AG04450 (cell line): ENCODE data around the gene RAB3B. TPM values are rescaled to one million over a fixed set of nuclear protein-coding genes. Genes with fewer than 3 reads are reported as not detected.

Experiments
- CTCF ChIA-PET: fragments of 300-600, 350-600 bp; formaldehyde crosslinking; extraction: SDS; loops from one replicate; lab custom pipeline; 2022; ENCODE audit warnings: antibody characterized with exemption, inconsistent platforms; lab: Charles Lee
- POLR2A ChIA-PET: fragments of 350-600 bp; formaldehyde crosslinking; extraction: SDS; loops from one replicate; lab custom pipeline; 2021; ENCODE audit warnings: antibody characterized with exemption, inconsistent platforms; lab: Yijun Ruan, JAX
- DNase-seq: peaks from one replicate; pipeline ENCODE4 v3.0.0-alpha.2; 2011; ENCODE audit warnings: low read depth, low spot score
- H3K27ac ChIP-seq: one replicate; pipeline ENCODE4 v1.5.1; 2012; ENCODE audit warnings: low read depth, low read length, control low read depth
- H3K27me3 ChIP-seq: one replicate; pipeline ENCODE4 v1.6.0; 2012; ENCODE audit warnings: low read length; ENCODE audit not compliant: control insufficient read depth, insufficient read depth
- H3K4me3 ChIP-seq: 2 replicates; pipeline ENCODE4 v1.5.1; 2011; ENCODE audit warnings: mild to moderate bottlenecking, low read depth, low read length, control low read depth
- H3K9me3 ChIP-seq: 2 replicates; pipeline ENCODE4 v1.5.1; 2012; ENCODE audit warnings: low read length; ENCODE audit not compliant: control insufficient read depth, insufficient read depth
- polyA plus RNA-seq: library from polyadenylated mRNA; depleted of rRNA; stranded (reverse); fragments of >200 nt; gene quantifications from 2 replicates; pipeline ENCODE4 v1.2.3, GENCODE V29; 2011
- TF ChIP-seq, protein P1 (sequence below): IDR thresholded peaks from 2 replicates; pipeline ENCODE4 v1.5.1; 2011; ENCODE audit warnings: low read depth, low read length, control low read depth, inconsistent platforms

Gene RAB3B
- polyA plus RNA-seq, 1 experiment: 28.6 TPM

DNA sequence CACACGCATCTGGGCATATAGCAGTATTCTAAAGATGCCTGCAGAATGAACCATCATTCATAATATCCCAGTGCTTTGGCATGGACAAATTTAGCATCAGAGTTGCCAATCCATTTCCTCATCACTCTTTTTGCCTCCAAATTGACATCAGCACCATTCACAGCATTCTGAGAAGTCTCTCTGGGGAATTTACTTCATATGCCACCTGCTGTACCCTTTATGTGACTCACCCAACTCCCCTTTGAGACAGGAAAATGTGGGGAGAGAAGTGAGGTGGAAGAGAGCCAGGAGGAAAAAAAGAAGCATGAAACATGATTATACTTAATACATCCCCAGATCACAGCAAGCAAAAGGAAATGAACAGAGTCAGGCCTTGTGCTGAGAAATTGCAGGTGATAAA is 37.4 kb downstream of the RAB3B start:
- POLR2A ChIA-PET: no interaction called here
- CTCF ChIA-PET: no interaction called here
- TF ChIP-seq, protein P1, sequence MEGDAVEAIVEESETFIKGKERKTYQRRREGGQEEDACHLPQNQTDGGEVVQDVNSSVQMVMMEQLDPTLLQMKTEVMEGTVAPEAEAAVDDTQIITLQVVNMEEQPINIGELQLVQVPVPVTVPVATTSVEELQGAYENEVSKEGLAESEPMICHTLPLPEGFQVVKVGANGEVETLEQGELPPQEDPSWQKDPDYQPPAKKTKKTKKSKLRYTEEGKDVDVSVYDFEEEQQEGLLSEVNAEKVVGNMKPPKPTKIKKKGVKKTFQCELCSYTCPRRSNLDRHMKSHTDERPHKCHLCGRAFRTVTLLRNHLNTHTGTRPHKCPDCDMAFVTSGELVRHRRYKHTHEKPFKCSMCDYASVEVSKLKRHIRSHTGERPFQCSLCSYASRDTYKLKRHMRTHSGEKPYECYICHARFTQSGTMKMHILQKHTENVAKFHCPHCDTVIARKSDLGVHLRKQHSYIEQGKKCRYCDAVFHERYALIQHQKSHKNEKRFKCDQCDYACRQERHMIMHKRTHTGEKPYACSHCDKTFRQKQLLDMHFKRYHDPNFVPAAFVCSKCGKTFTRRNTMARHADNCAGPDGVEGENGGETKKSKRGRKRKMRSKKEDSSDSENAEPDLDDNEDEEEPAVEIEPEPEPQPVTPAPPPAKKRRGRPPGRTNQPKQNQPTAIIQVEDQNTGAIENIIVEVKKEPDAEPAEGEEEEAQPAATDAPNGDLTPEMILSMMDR: no peak
- peaks cover 9% of the 10 kb centered on the region for H3K9me3 ChIP-seq
- H3K27me3 ChIP-seq: no peaks in the 10 kb centered on the region
- no peak overlapping the region for H3K4me3 ChIP-seq
- no peak overlapping the region for H3K27ac ChIP-seq
- DNase-seq: no peak

DNA sequence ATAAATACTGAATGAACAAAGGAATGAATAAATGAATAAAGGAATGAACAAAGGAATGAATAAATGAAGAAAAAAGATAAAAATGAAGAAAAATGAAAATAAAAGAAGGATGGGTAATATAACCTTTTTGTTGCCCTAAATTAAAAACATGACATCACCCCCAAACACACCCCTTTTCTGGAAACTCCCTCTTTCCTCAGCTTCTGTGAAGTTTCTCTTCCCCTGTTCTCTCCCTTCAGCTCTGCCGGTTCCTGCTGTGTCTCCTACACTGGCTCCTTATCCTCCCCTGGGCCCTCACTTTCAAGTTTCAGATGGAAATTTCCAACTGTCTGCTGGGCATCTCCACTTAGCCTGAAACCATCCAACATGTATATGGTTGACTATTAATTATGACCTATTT is 37.9 kb downstream of the RAB3B start:
- no peak overlapping the region for H3K27ac ChIP-seq
- POLR2A ChIA-PET: no interaction called here
- CTCF ChIA-PET: no interaction called here
- peaks cover 9% of the 10 kb centered on the region for H3K9me3 ChIP-seq
- no peak for DNase-seq
- TF ChIP-seq, protein P1: no peak
- no peak overlapping the region for H3K4me3 ChIP-seq
- no peaks in the 10 kb centered on the region for H3K27me3 ChIP-seq

DNA sequence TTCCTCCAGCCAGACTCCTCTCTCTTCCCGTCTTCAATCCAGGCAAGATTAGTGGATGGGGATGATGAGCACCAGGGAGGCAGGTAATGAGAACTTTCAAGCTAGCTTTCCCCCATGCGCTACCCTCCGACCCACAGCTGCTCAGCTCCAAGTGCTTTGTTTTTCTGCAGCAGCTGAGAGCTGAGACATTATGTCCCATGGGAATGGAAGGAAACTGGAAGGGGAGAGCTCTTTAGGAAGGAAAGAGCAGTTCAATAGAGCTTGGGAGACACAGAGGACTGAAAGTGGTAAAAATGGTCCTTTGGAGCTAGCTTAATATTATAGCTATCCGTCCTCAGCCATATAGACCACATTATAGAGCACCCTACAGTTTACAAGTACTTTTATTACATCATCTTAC is 39.8 kb downstream of the RAB3B start:
- POLR2A ChIA-PET: no interaction called here
- CTCF ChIA-PET: no interaction called here
- TF ChIP-seq, protein P1: no peak
- no peaks in the 10 kb centered on the region for H3K27me3 ChIP-seq
- no peak for DNase-seq
- peaks cover 9% of the 10 kb centered on the region for H3K9me3 ChIP-seq
- no peak overlapping the region for H3K27ac ChIP-seq
- no peak overlapping the region for H3K4me3 ChIP-seq

DNA sequence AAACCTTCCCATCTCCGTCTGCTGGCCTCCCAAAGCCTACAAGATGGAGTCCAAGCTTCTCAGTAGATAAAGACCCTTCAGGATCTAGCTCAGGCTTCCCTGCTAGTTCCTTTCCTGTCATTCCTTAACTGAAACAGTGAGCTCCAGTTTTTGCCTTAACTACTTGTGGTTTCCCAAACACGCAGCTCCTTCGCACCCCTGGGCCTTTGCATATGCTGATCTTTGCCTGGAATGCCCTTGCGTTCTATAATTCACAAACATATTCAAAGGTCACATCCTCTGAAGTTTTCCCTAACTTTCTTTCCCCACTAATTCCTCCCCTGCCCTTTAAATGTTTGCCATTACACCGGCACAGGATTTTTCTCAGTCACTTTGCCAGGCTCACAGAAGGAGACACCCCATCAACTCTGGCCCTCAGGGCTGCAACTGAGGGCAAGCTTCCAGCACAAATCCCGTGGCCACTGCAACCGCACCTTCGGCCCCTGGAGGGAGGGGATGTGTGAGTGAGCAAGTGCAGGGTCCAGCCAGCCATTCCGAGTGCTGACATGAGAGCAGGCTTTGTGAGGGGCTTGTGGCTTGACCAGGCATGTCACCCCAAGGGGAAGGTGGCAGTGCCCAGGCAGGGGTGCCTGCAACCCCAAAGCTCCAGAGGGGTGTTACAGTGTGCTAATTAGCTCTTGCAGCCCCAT is 41.3 kb downstream of the RAB3B start:
- H3K27me3 ChIP-seq: no peaks in the 10 kb centered on the region
- H3K9me3 ChIP-seq: peaks cover 9% of the 10 kb centered on the region
- no peak for DNase-seq
- H3K27ac ChIP-seq: no peak overlapping the region
- TF ChIP-seq, protein P1: no peak
- ChIA-PET CTCF (no interaction called here), POLR2A (no interaction called here)
- no peak overlapping the region for H3K4me3 ChIP-seq

DNA sequence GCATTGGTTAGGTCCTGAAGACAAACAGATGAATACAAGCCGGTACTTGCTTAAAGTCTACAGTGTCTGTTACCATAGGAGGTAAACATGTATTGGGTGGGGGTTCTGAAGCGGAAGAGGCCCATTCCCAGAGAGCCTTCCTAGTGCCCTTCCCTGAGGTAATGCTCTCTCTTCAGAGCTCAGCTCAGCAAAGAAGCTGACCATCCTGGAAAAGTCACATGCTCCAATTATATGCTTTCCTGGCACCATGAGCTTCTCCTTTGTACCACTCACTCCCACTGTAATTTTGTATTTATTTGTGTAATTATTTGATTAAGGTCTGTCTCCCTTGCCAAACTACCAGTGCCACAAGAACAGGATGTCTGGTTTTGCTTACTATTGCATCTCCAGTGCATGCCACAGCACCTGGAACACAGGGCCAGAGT is 42.0 kb downstream of the RAB3B start:
- no peak for DNase-seq
- POLR2A ChIA-PET: no interaction called here
- H3K27me3 ChIP-seq: no peaks in the 10 kb centered on the region
- TF ChIP-seq, protein P1: no peak
- H3K4me3 ChIP-seq: no peak overlapping the region
- no peak overlapping the region for H3K27ac ChIP-seq
- CTCF ChIA-PET: interaction anchor here (0.6 kb wide), 1 partner anchor 86 kb away, joined by 5 read pairs; no protein-coding TSS in a partner anchor
- H3K9me3 ChIP-seq: peaks cover 9% of the 10 kb centered on the region
